ENCODE results near the gene FMN1.

- TF ChIP-seq GATA2 (IDR thresholded peaks at IDR 0.05; ENCODE audit: low read depth, low read length) = no peak
- no peak for TF ChIP-seq GATA3 (IDR thresholded peaks at IDR 0.05; ENCODE audit: low read depth, low read length)
Measured at GRCh38 chr15:32918547-32918946, 276.0 kb downstream of the FMN1 start.

Measured in SH-SY5Y (cell line).